Measurements from ENCODE around the gene EXPH5. TPM values are rescaled to one million over a fixed set of nuclear protein-coding genes. Genes with fewer than 3 reads are reported as not detected.

The EXPH5 gene
- total and polyA plus RNA-seq, 2 of the 8 experiments (the other 6 are each of a cell fraction or from before 2014, with no cell fraction given), result 1.1 to 11.5 TPM

- TF ChIP-seq, protein P1, sequence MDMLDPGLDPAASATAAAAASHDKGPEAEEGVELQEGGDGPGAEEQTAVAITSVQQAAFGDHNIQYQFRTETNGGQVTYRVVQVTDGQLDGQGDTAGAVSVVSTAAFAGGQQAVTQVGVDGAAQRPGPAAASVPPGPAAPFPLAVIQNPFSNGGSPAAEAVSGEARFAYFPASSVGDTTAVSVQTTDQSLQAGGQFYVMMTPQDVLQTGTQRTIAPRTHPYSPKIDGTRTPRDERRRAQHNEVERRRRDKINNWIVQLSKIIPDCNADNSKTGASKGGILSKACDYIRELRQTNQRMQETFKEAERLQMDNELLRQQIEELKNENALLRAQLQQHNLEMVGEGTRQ (IDR thresholded peaks at IDR 0.05; ENCODE audit: low read length), result no peak
- TF ChIP-seq HDAC2 (IDR thresholded peaks at IDR 0.05; ENCODE audit: borderline replicate concordance in 1 of 2, low read depth in 2 of 2, low read length in 2 of 2) (no peak), KDM5A (IDR thresholded peaks at IDR 0.05; ENCODE audit: low read length) (no peak), TCF12 (IDR thresholded peaks at IDR 0.05; ENCODE audit: low read depth, low read length) (no peak), SP4 (IDR thresholded peaks at IDR 0.05; ENCODE audit: low read length) (no peak), RNF2 (IDR thresholded peaks at IDR 0.05; ENCODE audit: borderline replicate concordance, low read depth, low read length, missing control alignments, poor library complexity, severe bottlenecking) (no peak)
Measured at GRCh38 chr11:108545909-108546501, 47.6 kb downstream of the EXPH5 start (continued).
